Chondrocyte (in vitro differentiated cells): ENCODE results near the gene SLC13A2. TPM values are rescaled to one million over a fixed set of nuclear protein-coding genes. Genes with fewer than 3 reads are reported as not detected.
"Not testable (repeated sequence)": the region's sequence is repeated elsewhere in the genome, so short reads cannot be mapped to it uniquely, and the experiment has no call there.

Source experiments
- DNase-seq: peaks from one replicate; pipeline ENCODE4 v3.0.0; 2021; ENCODE audit warnings: mixed read lengths, low spot score
- H3K27ac Mint-ChIP-seq: one replicate; pipeline ENCODE4 v1.8.0; 2021; ENCODE audit warnings: mild to moderate bottlenecking, moderate library complexity, mixed read lengths; ENCODE audit not compliant: unreplicated experiment
- H3K27me3 Mint-ChIP-seq: 2 replicates; pipeline ENCODE4 v1.8.0; 2021; ENCODE audit warnings: low read depth, mixed read lengths
- H3K36me3 Mint-ChIP-seq: 2 replicates; pipeline ENCODE4 v1.8.0; 2021; ENCODE audit warnings: low read depth, mixed read lengths
- H3K4me1 Mint-ChIP-seq: 2 replicates; pipeline ENCODE4 v1.8.0; 2021; ENCODE audit warnings: low read depth, mild to moderate bottlenecking, mixed read lengths
- H3K4me3 Mint-ChIP-seq: one replicate; pipeline ENCODE4 v1.8.0; 2021; ENCODE audit warnings: mild to moderate bottlenecking, moderate library complexity, mixed read lengths; ENCODE audit not compliant: unreplicated experiment
- H3K9me3 Mint-ChIP-seq: 2 replicates; pipeline ENCODE4 v1.8.0; 2021; ENCODE audit warnings: low read depth, mixed read lengths
- long read RNA-seq: library from polyadenylated mRNA; stranded (forward); transcript quantifications from one replicate; pipeline ENCODE4 v2.0.0, GENCODE V29; 2021
- total RNA-seq: library from RNA; stranded (reverse); gene quantifications from 3 replicates; pipeline ENCODE4 v1.2.1, GENCODE V29; 2021
- TF ChIP-seq, protein P1 (sequence below): fragments of 200-600 bp; sonication (generic); IDR thresholded peaks from 2 replicates; pipeline ENCODE4 v1.5.0; 2021; ENCODE audit warnings: antibody characterized with exemption, mild to moderate bottlenecking, moderate library complexity

The SLC13A2 gene, protein sequence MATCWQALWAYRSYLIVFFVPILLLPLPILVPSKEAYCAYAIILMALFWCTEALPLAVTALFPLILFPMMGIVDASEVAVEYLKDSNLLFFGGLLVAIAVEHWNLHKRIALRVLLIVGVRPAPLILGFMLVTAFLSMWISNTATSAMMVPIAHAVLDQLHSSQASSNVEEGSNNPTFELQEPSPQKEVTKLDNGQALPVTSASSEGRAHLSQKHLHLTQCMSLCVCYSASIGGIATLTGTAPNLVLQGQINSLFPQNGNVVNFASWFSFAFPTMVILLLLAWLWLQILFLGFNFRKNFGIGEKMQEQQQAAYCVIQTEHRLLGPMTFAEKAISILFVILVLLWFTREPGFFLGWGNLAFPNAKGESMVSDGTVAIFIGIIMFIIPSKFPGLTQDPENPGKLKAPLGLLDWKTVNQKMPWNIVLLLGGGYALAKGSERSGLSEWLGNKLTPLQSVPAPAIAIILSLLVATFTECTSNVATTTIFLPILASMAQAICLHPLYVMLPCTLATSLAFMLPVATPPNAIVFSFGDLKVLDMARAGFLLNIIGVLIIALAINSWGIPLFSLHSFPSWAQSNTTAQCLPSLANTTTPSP
- total RNA-seq: not detected in 3 replicates
- long read RNA-seq: 0 reads

GRCh38 chr17:28473542-28473941, at the start of gene SLC13A2:
SLC13A2 (plus strand) TSS chr17:28473644; CDS start chr17:28473713, 69 bp downstream.
- TF ChIP-seq, protein P1, sequence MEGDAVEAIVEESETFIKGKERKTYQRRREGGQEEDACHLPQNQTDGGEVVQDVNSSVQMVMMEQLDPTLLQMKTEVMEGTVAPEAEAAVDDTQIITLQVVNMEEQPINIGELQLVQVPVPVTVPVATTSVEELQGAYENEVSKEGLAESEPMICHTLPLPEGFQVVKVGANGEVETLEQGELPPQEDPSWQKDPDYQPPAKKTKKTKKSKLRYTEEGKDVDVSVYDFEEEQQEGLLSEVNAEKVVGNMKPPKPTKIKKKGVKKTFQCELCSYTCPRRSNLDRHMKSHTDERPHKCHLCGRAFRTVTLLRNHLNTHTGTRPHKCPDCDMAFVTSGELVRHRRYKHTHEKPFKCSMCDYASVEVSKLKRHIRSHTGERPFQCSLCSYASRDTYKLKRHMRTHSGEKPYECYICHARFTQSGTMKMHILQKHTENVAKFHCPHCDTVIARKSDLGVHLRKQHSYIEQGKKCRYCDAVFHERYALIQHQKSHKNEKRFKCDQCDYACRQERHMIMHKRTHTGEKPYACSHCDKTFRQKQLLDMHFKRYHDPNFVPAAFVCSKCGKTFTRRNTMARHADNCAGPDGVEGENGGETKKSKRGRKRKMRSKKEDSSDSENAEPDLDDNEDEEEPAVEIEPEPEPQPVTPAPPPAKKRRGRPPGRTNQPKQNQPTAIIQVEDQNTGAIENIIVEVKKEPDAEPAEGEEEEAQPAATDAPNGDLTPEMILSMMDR: no peak
- Mint-ChIP-seq H3K4me3 (no peak within 1 kb of the TSS), H3K27me3 (peaks cover 54% of the 10 kb centered on the region), H3K27ac (no peak within 1 kb of the TSS), H3K36me3 (no peaks in the 10 kb centered on the region), H3K4me1 (no peaks in the 10 kb centered on the region), H3K9me3 (no peaks in the 10 kb centered on the region)
- DNase-seq: peak; percentile 79

GRCh38 chr17:28425206-28425605, 48.2 kb upstream of the SLC13A2 start:
- DNase-seq: no peak
- TF ChIP-seq, protein P1: no peak
- no peaks in the 10 kb centered on the region for H3K9me3 Mint-ChIP-seq
- no peak overlapping the region for H3K4me3 Mint-ChIP-seq
- peaks cover 8% of the 10 kb centered on the region for H3K27me3 Mint-ChIP-seq
- no peak overlapping the region for H3K27ac Mint-ChIP-seq
- no peaks in the 10 kb centered on the region for H3K4me1 Mint-ChIP-seq
- no peaks in the 10 kb centered on the region for H3K36me3 Mint-ChIP-seq

DNA sequence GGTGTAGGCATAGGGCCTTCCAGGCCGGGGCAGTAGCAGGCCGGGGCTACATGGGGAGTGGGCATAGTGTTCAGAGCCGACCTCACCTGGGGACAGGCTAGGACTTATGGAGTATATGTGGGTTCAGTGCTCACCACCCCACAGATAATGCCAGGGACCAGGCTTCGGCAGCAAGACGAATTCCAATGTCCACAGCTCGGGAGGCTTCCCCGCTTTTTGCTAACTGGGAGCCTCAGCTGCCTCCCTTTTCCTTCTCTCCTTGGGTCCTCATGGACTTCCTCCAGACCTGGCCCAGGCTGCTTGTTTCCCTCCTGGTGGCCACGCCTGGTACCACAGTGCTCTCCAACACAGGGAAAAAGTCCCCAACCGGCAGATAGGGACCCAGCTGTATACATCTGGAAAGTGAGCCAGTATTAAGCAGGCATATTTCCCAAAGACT, 47.3 kb upstream of the SLC13A2 start:
- no peak overlapping the region for H3K4me3 Mint-ChIP-seq
- H3K27me3 Mint-ChIP-seq: peaks cover 15% of the 10 kb centered on the region
- H3K9me3 Mint-ChIP-seq: no peaks in the 10 kb centered on the region
- no peak overlapping the region for H3K27ac Mint-ChIP-seq
- no peaks in the 10 kb centered on the region for H3K36me3 Mint-ChIP-seq
- DNase-seq: no peak
- TF ChIP-seq, protein P1: peak; percentile 50
- no peaks in the 10 kb centered on the region for H3K4me1 Mint-ChIP-seq

DNA sequence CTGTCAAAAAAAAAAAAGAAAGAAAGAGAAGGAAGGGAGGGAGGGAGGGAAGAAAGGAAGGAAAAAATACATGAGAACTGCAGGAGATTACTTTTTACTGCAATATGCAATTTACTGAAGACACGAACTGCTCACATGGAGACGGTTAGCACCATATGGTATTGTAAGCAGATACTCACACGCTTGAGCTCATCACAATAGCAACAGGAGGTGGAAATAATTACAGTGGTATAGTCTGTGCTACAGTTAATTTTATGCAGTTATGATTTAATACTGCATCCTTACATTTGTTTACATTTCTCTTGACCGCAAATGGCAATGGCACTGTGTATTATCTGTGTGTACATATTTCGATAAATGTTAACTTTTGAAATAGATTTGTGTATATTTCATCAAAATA, 46.1 kb upstream of the SLC13A2 start:
- TF ChIP-seq, protein P1: no peak
- H3K36me3 Mint-ChIP-seq: no peaks in the 10 kb centered on the region
- peaks cover 26% of the 10 kb centered on the region for H3K27me3 Mint-ChIP-seq
- H3K4me1 Mint-ChIP-seq: no peaks in the 10 kb centered on the region
- no peak overlapping the region for H3K27ac Mint-ChIP-seq
- H3K9me3 Mint-ChIP-seq: no peaks in the 10 kb centered on the region
- no peak overlapping the region for H3K4me3 Mint-ChIP-seq
- no peak for DNase-seq

DNA sequence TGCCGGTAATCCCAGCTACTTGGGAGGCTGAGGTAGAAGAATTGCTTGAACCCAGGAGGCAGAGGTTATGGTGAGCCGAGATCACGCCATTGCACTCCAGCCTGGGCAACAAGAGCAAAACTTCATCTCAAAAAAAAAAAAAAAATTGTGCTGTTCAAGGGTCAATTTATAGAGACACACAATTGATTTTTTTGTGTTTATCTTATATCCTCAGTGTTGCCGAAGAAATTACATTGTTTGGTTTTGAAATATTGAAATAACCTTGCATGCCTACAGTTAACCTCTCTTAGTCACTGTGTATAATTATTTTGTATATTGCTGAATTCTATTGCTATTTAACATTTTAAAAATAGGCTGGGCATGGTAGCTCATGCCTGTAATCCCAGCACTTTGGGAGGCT, 45.5 kb upstream of the SLC13A2 start:
- not testable (repeated sequence) for H3K9me3 Mint-ChIP-seq, H3K4me1 Mint-ChIP-seq, H3K27ac Mint-ChIP-seq, DNase-seq, H3K4me3 Mint-ChIP-seq, H3K36me3 Mint-ChIP-seq
- H3K27me3 Mint-ChIP-seq: peaks cover 30% of the 10 kb centered on the region
